K562 (cell line): ENCODE results near the gene NIPAL4. TPM values are rescaled to one million over a fixed set of nuclear protein-coding genes. Genes with fewer than 3 reads are reported as not detected.

Source experiments
- ATF1 ChIP-seq, 2 experiments: fragments of 450-650 bp in 1 of 2; IDR thresholded peaks; 2 replicates each; pipeline ENCODE4 v1.6.1; 2016; ENCODE audit warnings: missing compliant biosample characterization in 1 of 2, missing genetic modification characterization in 1 of 2
- ATF3 ChIP-seq, 2 experiments: fragments of 450-650 bp in 1 of 2; sonication (generic) in 1 of 2; formaldehyde crosslinking in 1 of 2; IDR thresholded peaks in 1 of 2; conservative IDR thresholded peaks in 1 of 2; 2 replicates each; pipeline versions ENCODE4 v1.6.1 to v1.8.1; 2016 to 2023; ENCODE audit warnings: mild to moderate bottlenecking in 2 of 2, moderate library complexity in 2 of 2, inconsistent platforms in 1 of 2, missing genetic modification reagents in 1 of 2
- BACH1 ChIP-seq: fragments of 200-800 bp; sonication (Bioruptor generic); IDR thresholded peaks from 2 replicates; pipeline ENCODE4 v1.6.1; 2016; ENCODE audit warnings: missing genetic modification characterization, missing compliant biosample characterization
- CBFA2T2 ChIP-seq: fragments of 450-650 bp; conservative IDR thresholded peaks from 2 replicates; pipeline ENCODE4 v1.6.1; 2017; ENCODE audit warnings: mild to moderate bottlenecking
- CEBPG ChIP-seq, 3 experiments: fragments of 200-800 bp in 1 of 3; sonication (Bioruptor generic) in 1 of 3; sonication (generic) in 1 of 3; formaldehyde crosslinking in 1 of 3; IDR thresholded peaks in 2 of 3; conservative IDR thresholded peaks in 1 of 3; 2 replicates each; pipeline versions ENCODE4 v1.6.1 to v1.8.0; 2016 to 2022; ENCODE audit warnings: missing compliant biosample characterization in 2 of 3, missing genetic modification characterization in 2 of 3, mild to moderate bottlenecking in 1 of 3, missing genetic modification reagents in 1 of 3
- CTBP1 ChIP-seq: fragments of 450-650 bp; IDR thresholded peaks from 2 replicates; pipeline ENCODE4 v1.6.1; 2016; ENCODE audit warnings: borderline replicate concordance
- EGR1 ChIP-seq: fragments of 450-650 bp; conservative IDR thresholded peaks from 2 replicates; pipeline ENCODE4 v1.6.1; 2017; ENCODE audit warnings: mild to moderate bottlenecking
- EHMT2 ChIP-seq: fragments of 450-650 bp; IDR thresholded peaks from 2 replicates; pipeline ENCODE4 v1.6.1; 2018; ENCODE audit warnings: antibody characterized with exemption
- JUND ChIP-seq, 2 experiments: IDR thresholded peaks; 2 replicates in 1 of 2; 3 replicates in 1 of 2; pipeline ENCODE4 v1.6.1; 2011; ENCODE audit warnings: borderline replicate concordance in 2 of 2, low read depth in 2 of 2, low read length in 2 of 2, improper control_type of control experiment in 1 of 2, missing biosample characterization in 1 of 2, missing genetic modification characterization in 1 of 2, missing genetic modification reagents in 1 of 2
- L3MBTL2 ChIP-seq: fragments of 450-650 bp; IDR thresholded peaks from 2 replicates; pipeline ENCODE4 v1.6.1; 2016; ENCODE audit warnings: mild to moderate bottlenecking, moderate library complexity
- MEIS2 ChIP-seq: fragments of 450-650 bp; IDR thresholded peaks from 2 replicates; pipeline ENCODE4 v1.6.1; 2014; ENCODE audit warnings: mild to moderate bottlenecking; ENCODE audit not compliant: partially characterized antibody
- NCOA2 ChIP-seq, 2 experiments: fragments of 450-650 bp; IDR thresholded peaks; 2 replicates each; pipeline ENCODE4 v1.6.1; 2018; ENCODE audit warnings: mild to moderate bottlenecking in 2 of 2, moderate library complexity in 1 of 2; ENCODE audit not compliant: partially characterized antibody in 2 of 2
- NR2C1 ChIP-seq, 2 experiments: fragments of 450-650 bp; IDR thresholded peaks; 2 replicates each; pipeline ENCODE4 v1.6.1; 2017; ENCODE audit warnings: mild to moderate bottlenecking in 2 of 2, antibody characterized with exemption in 1 of 2, inconsistent platforms in 1 of 2, missing compliant biosample characterization in 1 of 2, missing genetic modification characterization in 1 of 2
- NR2C2 ChIP-seq, 2 experiments: fragments of 200-800 bp in 1 of 2; sonication (Bioruptor generic) in 1 of 2; sonication (generic) in 1 of 2; formaldehyde crosslinking in 1 of 2; IDR thresholded peaks; 2 replicates each; pipeline versions ENCODE4 v1.6.1 to v1.8.0; 2016 to 2022; ENCODE audit warnings: mild to moderate bottlenecking in 1 of 2, missing compliant biosample characterization in 1 of 2, missing genetic modification characterization in 1 of 2, missing genetic modification reagents in 1 of 2
- POLR2H ChIP-seq: IDR thresholded peaks from 2 replicates; pipeline ENCODE4 v1.6.1; 2016; ENCODE audit warnings: missing genetic modification characterization, low read depth, mild to moderate bottlenecking, control low read depth, missing compliant biosample characterization, moderate library complexity
- RCOR1 ChIP-seq, 2 experiments: IDR thresholded peaks; 2 replicates each; pipeline ENCODE4 v1.6.1; 2012; ENCODE audit warnings: low read depth in 2 of 2, low read length in 2 of 2, borderline replicate concordance in 1 of 2, improper control_type of control experiment in 1 of 2
- SMAD4 ChIP-seq: fragments of 250-450 bp; sonication (Bioruptor Pico); conservative IDR thresholded peaks from 2 replicates; pipeline ENCODE4 v1.8.0; 2021; ENCODE audit warnings: inconsistent platforms, mild to moderate bottlenecking, moderate library complexity
- ZNF24 ChIP-seq: fragments of 450-650 bp; IDR thresholded peaks from 2 replicates; pipeline ENCODE4 v1.6.1; 2016
- ZNF316 ChIP-seq: fragments of 450-650 bp; IDR thresholded peaks from 2 replicates; pipeline ENCODE4 v1.6.1; 2016
- polyA plus RNA-seq, 8 experiments: library from polyadenylated mRNA; depleted of rRNA in 4 of 8; stranded (reverse) in 5 of 8; unstranded in 3 of 8; fragments of >200 nt; fragmentation: Nextera tagmentation in 2 of 8; fragmentation: Illumina TruSeq in 1 of 8; extraction: Ambion mirVana in 2 of 8; extraction: Trizol in 1 of 8; gene quantifications; 2 replicates each; pipeline versions ENCODE4 v1.2.1 to v1.2.3, GENCODE V29; 2011 to 2014; ENCODE audit warnings: inconsistent platforms in 1 of 8, missing spikeins in 1 of 8
- total RNA-seq, 7 experiments: library from RNA; depleted of rRNA in 6 of 7; stranded (reverse); fragments of >200 nt in 6 of 7; fragmentation: Illumina TruSeq in 2 of 7; extraction: Trizol in 2 of 7; gene quantifications; 2 replicates each; pipeline versions ENCODE4 v1.2.1 to v1.2.3, GENCODE V29; 2011 to 2021; ENCODE audit warnings: low replicate concordance in 1 of 7
- TF ChIP-seq, protein P1 (sequence below), 2 experiments: IDR thresholded peaks in 1 of 2; conservative IDR thresholded peaks in 1 of 2; 2 replicates each; pipeline ENCODE4 v1.6.1; 2016; ENCODE audit warnings: low read depth in 2 of 2, mild to moderate bottlenecking in 1 of 2, missing compliant biosample characterization in 1 of 2, missing genetic modification characterization in 1 of 2, moderate library complexity in 1 of 2
- TF ChIP-seq, protein P2 (sequence below): fragments of 450-650 bp; IDR thresholded peaks from 2 replicates; pipeline ENCODE4 v1.6.1; 2016

Gene NIPAL4
- total and polyA plus RNA-seq, 9 of the 15 experiments (the other 6 are each of a cell fraction or from before 2014, with no cell fraction given): not detected

- TF ChIP-seq NR2C2 (CRISPR knock-in tag; IDR thresholded peaks at IDR 0.05) (no peak), NR2C2 (tag; IDR thresholded peaks at IDR 0.05) (peak; percentile 80), CTBP1 (peak; percentile 47; the same call in 1 of the 2 replicates), NR2C1 (IDR thresholded peaks at IDR 0.05) (no peak), NR2C1 (tag; IDR thresholded peaks at IDR 0.05) (peak; percentile 48), POLR2H (no peak), ATF3 (IDR thresholded peaks at IDR 0.05) (peak; percentile 36; the same call in 1 of the 2 replicates), ATF3 (CRISPR knock-in tag; conservative IDR thresholded peaks at IDR 0.05) (no peak), ZNF316 (peak; percentile 84), SMAD4 (CRISPR knock-in tag) (0 out of 2 replicates have a peak, but pooled peaks have one; percentile 27), RCOR1 (IDR thresholded peaks at IDR 0.05; ENCODE audit: borderline replicate concordance in 1 of 2, low read depth in 2 of 2, low read length in 2 of 2) (peak in 1 of 2 experiments; percentile 40; a peak in 1 of 4 replicates), JUND (IDR thresholded peaks at IDR 0.05; ENCODE audit: borderline replicate concordance, low read depth, low read length) (no peak), JUND (tag; IDR thresholded peaks at IDR 0.05; ENCODE audit: borderline replicate concordance, low read depth, low read length) (peak; percentile 50; the same call in 1 of the 3 replicates), BACH1 (tag) (peak; percentile 76; the same call in 1 of the 2 replicates), EGR1 (peak; percentile 55), MEIS2 (peak; percentile 42), CBFA2T2 (no peak), NCOA2 (IDR thresholded peaks at IDR 0.05; ENCODE audit: partially characterized antibody in 2 of 2) (no peak), L3MBTL2 (peak; percentile 48), EHMT2 (peak; percentile 7; the same call in 1 of the 2 replicates), ZNF24 (peak; percentile 89), ATF1 (CRISPR knock-in tag; IDR thresholded peaks at IDR 0.05) (no peak), ATF1 (tag; IDR thresholded peaks at IDR 0.05) (0 out of 2 replicates have a peak, but pooled peaks have one; percentile 27), CEBPG (CRISPR knock-in tag; IDR thresholded peaks at IDR 0.05) (peak; percentile 54), CEBPG (tag; conservative IDR thresholded peaks at IDR 0.05 in 1 of 2, IDR thresholded peaks at IDR 0.05 in 1 of 2) (peak; percentile 88 to 89)
- TF ChIP-seq, protein P1, sequence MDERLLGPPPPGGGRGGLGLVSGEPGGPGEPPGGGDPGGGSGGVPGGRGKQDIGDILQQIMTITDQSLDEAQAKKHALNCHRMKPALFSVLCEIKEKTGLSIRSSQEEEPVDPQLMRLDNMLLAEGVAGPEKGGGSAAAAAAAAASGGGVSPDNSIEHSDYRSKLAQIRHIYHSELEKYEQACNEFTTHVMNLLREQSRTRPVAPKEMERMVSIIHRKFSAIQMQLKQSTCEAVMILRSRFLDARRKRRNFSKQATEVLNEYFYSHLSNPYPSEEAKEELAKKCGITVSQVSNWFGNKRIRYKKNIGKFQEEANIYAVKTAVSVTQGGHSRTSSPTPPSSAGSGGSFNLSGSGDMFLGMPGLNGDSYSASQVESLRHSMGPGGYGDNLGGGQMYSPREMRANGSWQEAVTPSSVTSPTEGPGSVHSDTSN (CRISPR knock-in tag; IDR thresholded peaks at IDR 0.05; ENCODE audit: low read depth): no peak
- TF ChIP-seq, protein P1 (tag; conservative IDR thresholded peaks at IDR 0.05; ENCODE audit: low read depth): peak; percentile 48; the same call in 1 of the 2 replicates
- TF ChIP-seq, protein P2, sequence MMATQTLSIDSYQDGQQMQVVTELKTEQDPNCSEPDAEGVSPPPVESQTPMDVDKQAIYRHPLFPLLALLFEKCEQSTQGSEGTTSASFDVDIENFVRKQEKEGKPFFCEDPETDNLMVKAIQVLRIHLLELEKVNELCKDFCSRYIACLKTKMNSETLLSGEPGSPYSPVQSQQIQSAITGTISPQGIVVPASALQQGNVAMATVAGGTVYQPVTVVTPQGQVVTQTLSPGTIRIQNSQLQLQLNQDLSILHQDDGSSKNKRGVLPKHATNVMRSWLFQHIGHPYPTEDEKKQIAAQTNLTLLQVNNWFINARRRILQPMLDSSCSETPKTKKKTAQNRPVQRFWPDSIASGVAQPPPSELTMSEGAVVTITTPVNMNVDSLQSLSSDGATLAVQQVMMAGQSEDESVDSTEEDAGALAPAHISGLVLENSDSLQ: peak; percentile 80
These were observed 34.3 kb downstream of the NIPAL4 start (continued) for GRCh38 chr5:157494178-157494832.
